CD4-positive, alpha-beta T cell treated with Interleukin-17A for 1 hour (primary cell): ENCODE data around the gene GHRHR.

Experiments used
- DNase-seq: peaks from one replicate; pipeline ENCODE4 v3.0.0-alpha.2; 2020

The GHRHR gene

GRCh38 chr7:30929686-30930085, 34.1 kb upstream of the GHRHR start:
- DNase-seq, result no peak

GRCh38 chr7:30930621-30931020, 33.1 kb upstream of the GHRHR start:
- no peak for DNase-seq

GRCh38 chr7:30931161-30931928, 32.4 kb upstream of the GHRHR start:
- DNase-seq, result no peak

- DNase-seq, result no peak
Measured at GRCh38 chr7:30931929-30932540, 31.7 kb upstream of the GHRHR start.

GRCh38 chr7:30932562-30932961, 31.2 kb upstream of the GHRHR start:
- DNase-seq, result no peak

- no peak for DNase-seq
Measured at GRCh38 chr7:30933124-30933974, 30.4 kb upstream of the GHRHR start.

- no peak for DNase-seq
Measured at GRCh38 chr7:30934225-30934624, 29.5 kb upstream of the GHRHR start.

- no peak for DNase-seq
Measured at GRCh38 chr7:30934732-30935568, 28.8 kb upstream of the GHRHR start.

- no peak for DNase-seq
Measured at GRCh38 chr7:30935569-30935877, 28.2 kb upstream of the GHRHR start.

GRCh38 chr7:30936650-30937245, 27.0 kb upstream of the GHRHR start:
- no peak for DNase-seq

- no peak for DNase-seq
Measured at GRCh38 chr7:30937416-30937815, 26.3 kb upstream of the GHRHR start.

GRCh38 chr7:30938435-30939316, 25.1 kb upstream of the GHRHR start:
- DNase-seq, result peak; percentile 47

GRCh38 chr7:30941582-30942323, 22.0 kb upstream of the GHRHR start:
- no peak for DNase-seq

GRCh38 chr7:30950197-30950596, 13.6 kb upstream of the GHRHR start:
- no peak for DNase-seq

- DNase-seq, result no peak
Measured at GRCh38 chr7:30954914-30955313, 8.8 kb upstream of the GHRHR start.

GRCh38 chr7:30956704-30957103, 7.0 kb upstream of the GHRHR start:
- DNase-seq, result no peak

- no peak for DNase-seq
Measured at GRCh38 chr7:30965372-30965771, 1.6 kb downstream of the GHRHR start.

GRCh38 chr7:30965883-30966282, 2.1 kb downstream of the GHRHR start:
- DNase-seq, result no peak

- DNase-seq, result no peak
Measured at GRCh38 chr7:30968294-30968693, 4.5 kb downstream of the GHRHR start.

- no peak for DNase-seq
Measured at GRCh38 chr7:30968747-30969603, 5.2 kb downstream of the GHRHR start.
